ENCODE measurements around the gene SLC2A4RG. TPM values are rescaled to one million over a fixed set of nuclear protein-coding genes. Genes with fewer than 3 reads are reported as not detected.

The SLC2A4RG gene
- total RNA-seq, 1 experiment from 2014 or later = 105 TPM

- Mint-ChIP-seq H3K4me3 (ENCODE audit: unreplicated experiment) (no peak overlapping the region), H3K27ac (ENCODE audit: low read depth, unreplicated experiment) (no peak overlapping the region), H3K9me3 (ENCODE audit: unreplicated experiment) (no peaks in the 10 kb centered on the region), H3K27me3 (ENCODE audit: insufficient read depth, unreplicated experiment) (no peaks in the 10 kb centered on the region), H3K4me1 (ENCODE audit: insufficient read depth, unreplicated experiment) (peaks cover 13% of the 10 kb centered on the region), H3K36me3 (ENCODE audit: insufficient read depth, unreplicated experiment) (peaks cover 58% of the 10 kb centered on the region)
- BruUV-seq (replicated peaks) = no TSS peak
- ChIA-PET POLR2A (interaction anchor here (1.7 to 3.0 kb wide), 2 partner anchors 9 to 33 kb away, joined by 6 to 15 read pairs; partner anchors contain the start of gene RTEL1), CTCF (interaction anchor here (0.6 kb wide), 1 partner anchor 114 kb away, joined by 3 read pairs; no protein-coding TSS in a partner anchor)
- intact Hi-C loops (cut with micrococcal nuclease) = no loop called here
- no peak for DNase-seq (ENCODE audit: unreplicated experiment)
- no peak for TF ChIP-seq CTCF (IDR thresholded peaks at IDR 0.05; ENCODE audit: unreplicated experiment)
Observed at GRCh38 chr20:63691711-63692435, 47.7 kb upstream of the SLC2A4RG start.

- CTCF ChIA-PET = no interaction called here
- Mint-ChIP-seq H3K27me3 (ENCODE audit: insufficient read depth, unreplicated experiment) (no peaks in the 10 kb centered on the region), H3K4me3 (ENCODE audit: unreplicated experiment) (no peak overlapping the region), H3K36me3 (ENCODE audit: insufficient read depth, unreplicated experiment) (peaks cover 65% of the 10 kb centered on the region), H3K27ac (ENCODE audit: low read depth, unreplicated experiment) (no peak overlapping the region), H3K4me1 (ENCODE audit: insufficient read depth, unreplicated experiment) (peaks cover 13% of the 10 kb centered on the region), H3K9me3 (ENCODE audit: unreplicated experiment) (no peaks in the 10 kb centered on the region)
- BruUV-seq (replicated peaks) = no TSS peak
- POLR2A ChIA-PET = interaction anchor here (1.7 to 3.0 kb wide), 2 partner anchors 10 to 34 kb away, joined by 6 to 15 read pairs; partner anchors contain the start of gene RTEL1
- intact Hi-C loops (cut with micrococcal nuclease) = no loop called here
- no peak for TF ChIP-seq CTCF (IDR thresholded peaks at IDR 0.05; ENCODE audit: unreplicated experiment)
- no peak for DNase-seq (ENCODE audit: unreplicated experiment)
Observed at GRCh38 chr20:63692436-63693082, 47.0 kb upstream of the SLC2A4RG start.

GRCh38 chr20:63693083-63693732 is 46.4 kb upstream of the SLC2A4RG start:
- CTCF ChIA-PET = no interaction called here

More at GRCh38 chr20:63693083-63693732, 46.4 kb upstream of the SLC2A4RG start:
- BruUV-seq (replicated peaks) = no TSS peak
- peaks cover 66% of the 10 kb centered on the region for H3K36me3 Mint-ChIP-seq (ENCODE audit: insufficient read depth, unreplicated experiment)
- H3K27ac Mint-ChIP-seq (ENCODE audit: low read depth, unreplicated experiment) = no peak overlapping the region
- H3K4me3 Mint-ChIP-seq (ENCODE audit: unreplicated experiment) = no peak overlapping the region
- no peak for TF ChIP-seq CTCF (IDR thresholded peaks at IDR 0.05; ENCODE audit: unreplicated experiment)
- DNase-seq (ENCODE audit: unreplicated experiment) = no peak
- intact Hi-C loops (cut with micrococcal nuclease) = no loop called here
- H3K4me1 Mint-ChIP-seq (ENCODE audit: insufficient read depth, unreplicated experiment) = peaks cover 13% of the 10 kb centered on the region
- no peaks in the 10 kb centered on the region for H3K9me3 Mint-ChIP-seq (ENCODE audit: unreplicated experiment)
- POLR2A ChIA-PET = interaction anchor here (1.9 to 3.0 kb wide), 2 partner anchors 11 to 14 kb away, joined by 8 to 15 read pairs; partner anchors contain the start of genes ARFRP1 and ZGPAT
- H3K27me3 Mint-ChIP-seq (ENCODE audit: insufficient read depth, unreplicated experiment) = no peaks in the 10 kb centered on the region
